Activated naive CD4-positive, alpha-beta T cell treated with anti-CD3 and anti-CD28 coated beads, Interleukin-2, amount 50 U/mL, for 24 hours (primary cell): ENCODE measurements around the gene ATE1.
A peak's percentile ranks its signal among the peaks of the same experiment; 100 is the strongest.
"Not testable (repeated sequence)": the region's sequence is repeated elsewhere in the genome, so short reads cannot be mapped to it uniquely, and the experiment has no call there.

Experiments
- H3K27ac Mint-ChIP-seq: one replicate; pipeline ENCODE4 v1.8.0; 2021; ENCODE audit warnings: mild to moderate bottlenecking, mixed read lengths
- H3K27me3 Mint-ChIP-seq: one replicate; pipeline ENCODE4 v1.8.0; 2021; ENCODE audit warnings: mixed read lengths
- H3K36me3 Mint-ChIP-seq: one replicate; pipeline ENCODE4 v1.8.0; 2021; ENCODE audit warnings: mixed read lengths
- H3K4me1 Mint-ChIP-seq: one replicate; pipeline ENCODE4 v1.8.0; 2021; ENCODE audit warnings: mixed read lengths
- H3K4me3 Mint-ChIP-seq: one replicate; pipeline ENCODE4 v1.8.0; 2021; ENCODE audit warnings: mild to moderate bottlenecking, mixed read lengths
- H3K9me3 Mint-ChIP-seq: one replicate; pipeline ENCODE4 v1.8.0; 2021; ENCODE audit warnings: mixed read lengths

Gene ATE1

DNA sequence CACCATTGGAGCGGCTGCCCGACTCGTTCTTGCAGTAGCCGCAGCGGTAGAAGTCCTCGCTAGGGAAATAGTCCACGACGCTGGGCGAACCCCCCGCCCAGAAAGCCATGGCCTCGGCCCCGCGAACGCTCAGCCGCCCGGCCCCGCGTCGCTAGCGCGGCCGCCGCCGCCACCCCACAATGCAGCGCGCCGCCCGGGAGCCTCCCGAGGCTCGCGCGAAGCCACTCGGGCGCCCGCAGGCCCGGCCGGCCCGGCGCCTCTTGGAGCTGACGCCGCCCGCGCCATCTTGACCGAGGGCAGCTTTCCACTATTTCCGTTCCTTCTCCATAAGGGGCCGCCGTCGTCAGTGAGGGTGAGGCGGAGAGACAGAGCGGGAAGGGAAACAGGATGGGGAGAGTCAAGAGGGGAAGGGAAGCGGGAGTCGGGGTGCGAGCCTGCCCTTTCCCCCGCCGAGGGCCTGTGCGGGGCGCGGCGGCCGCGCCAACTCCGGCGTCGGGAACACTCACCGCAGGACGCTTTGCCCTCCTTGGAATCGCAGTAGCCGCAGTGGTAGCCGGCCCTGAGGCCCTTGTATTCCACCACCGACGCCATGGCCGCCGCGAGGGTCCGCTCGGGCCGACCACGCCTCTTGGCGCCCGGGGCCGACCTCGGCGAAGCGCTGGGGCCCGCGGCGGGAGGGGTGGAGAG, at the start of gene ATE1:
Gene ATE1 (minus strand): TSS at position 191 of the 687 bp plus-strand sequence. CDS start 82 bp downstream, at position 109.
- H3K9me3 Mint-ChIP-seq = no peaks in the 10 kb centered on the region
- H3K27ac Mint-ChIP-seq = peak within 1 kb of the TSS; percentile 98
- H3K4me1 Mint-ChIP-seq = peaks cover 33% of the 10 kb centered on the region
- H3K4me3 Mint-ChIP-seq = peak within 1 kb of the TSS; percentile 90
- H3K36me3 Mint-ChIP-seq = no peaks in the 10 kb centered on the region
- H3K27me3 Mint-ChIP-seq = no peaks in the 10 kb centered on the region

DNA sequence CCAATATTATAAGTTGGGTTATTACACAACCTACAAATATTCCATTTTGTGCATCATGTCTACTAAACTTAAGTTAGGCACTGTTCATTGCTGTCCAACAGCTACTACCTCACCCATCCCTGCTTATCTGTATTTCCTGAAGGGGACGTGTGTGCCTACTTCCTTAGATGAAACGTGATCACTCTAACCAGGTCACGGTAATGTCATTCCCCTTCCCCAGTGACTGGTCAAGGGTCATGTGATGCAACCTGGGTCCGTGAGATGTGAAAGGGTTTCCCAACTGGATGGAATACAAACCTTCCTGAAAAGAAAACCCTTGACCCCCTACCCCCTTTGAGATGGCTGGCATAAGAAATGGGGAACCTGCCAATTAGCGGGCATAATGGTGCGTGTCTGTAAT, 48.8 kb upstream of the ATE1 start:
- no peaks in the 10 kb centered on the region for H3K27me3 Mint-ChIP-seq
- no peak overlapping the region for H3K27ac Mint-ChIP-seq
- H3K9me3 Mint-ChIP-seq = no peaks in the 10 kb centered on the region
- H3K36me3 Mint-ChIP-seq = peaks cover 6% of the 10 kb centered on the region
- H3K4me3 Mint-ChIP-seq = no peak overlapping the region
- H3K4me1 Mint-ChIP-seq = peaks cover 21% of the 10 kb centered on the region

DNA sequence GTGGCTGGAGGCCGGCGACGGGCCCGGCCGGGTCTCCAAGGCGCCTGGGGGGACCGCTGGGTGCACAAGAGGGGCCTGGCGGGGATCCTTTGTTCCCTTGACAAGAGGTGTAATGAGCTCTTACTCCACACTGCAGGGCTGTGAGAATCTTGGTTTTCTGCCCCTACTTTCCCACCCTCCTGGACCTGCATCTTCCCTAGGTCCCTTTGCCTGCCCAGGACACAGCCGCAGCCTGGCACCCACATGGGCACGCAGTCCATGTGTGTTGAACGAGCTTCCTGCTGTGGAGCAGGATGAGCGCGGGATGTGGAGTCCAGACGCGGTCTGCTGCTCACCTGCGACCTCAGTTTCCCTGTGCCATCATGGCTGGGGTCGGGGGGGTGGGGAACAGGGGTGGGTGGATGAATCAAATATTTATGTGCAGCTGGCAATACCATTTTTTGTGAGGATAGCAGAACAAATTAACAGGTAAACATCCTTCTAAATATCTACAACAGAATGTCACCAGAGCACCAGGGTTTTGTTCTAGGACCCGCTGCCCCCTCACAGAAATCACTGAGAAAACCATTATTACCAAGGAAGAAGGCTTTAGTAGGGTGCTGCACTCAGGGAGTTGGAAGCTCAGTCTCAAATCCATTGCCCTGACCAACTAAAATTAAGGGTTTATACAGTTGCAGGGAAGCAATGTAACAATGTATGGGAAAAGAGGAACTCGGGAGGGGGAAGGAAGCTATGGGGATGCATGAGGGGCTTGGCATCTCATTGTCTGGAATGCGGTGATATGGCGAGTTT, 47.7 kb upstream of the ATE1 start:
- peaks cover 8% of the 10 kb centered on the region for H3K36me3 Mint-ChIP-seq
- H3K4me1 Mint-ChIP-seq = peaks cover 25% of the 10 kb centered on the region
- no peaks in the 10 kb centered on the region for H3K9me3 Mint-ChIP-seq
- H3K4me3 Mint-ChIP-seq = peak overlapping the region; percentile 73
- peak overlapping the region; percentile 41 for H3K27ac Mint-ChIP-seq
- H3K27me3 Mint-ChIP-seq = no peaks in the 10 kb centered on the region

DNA sequence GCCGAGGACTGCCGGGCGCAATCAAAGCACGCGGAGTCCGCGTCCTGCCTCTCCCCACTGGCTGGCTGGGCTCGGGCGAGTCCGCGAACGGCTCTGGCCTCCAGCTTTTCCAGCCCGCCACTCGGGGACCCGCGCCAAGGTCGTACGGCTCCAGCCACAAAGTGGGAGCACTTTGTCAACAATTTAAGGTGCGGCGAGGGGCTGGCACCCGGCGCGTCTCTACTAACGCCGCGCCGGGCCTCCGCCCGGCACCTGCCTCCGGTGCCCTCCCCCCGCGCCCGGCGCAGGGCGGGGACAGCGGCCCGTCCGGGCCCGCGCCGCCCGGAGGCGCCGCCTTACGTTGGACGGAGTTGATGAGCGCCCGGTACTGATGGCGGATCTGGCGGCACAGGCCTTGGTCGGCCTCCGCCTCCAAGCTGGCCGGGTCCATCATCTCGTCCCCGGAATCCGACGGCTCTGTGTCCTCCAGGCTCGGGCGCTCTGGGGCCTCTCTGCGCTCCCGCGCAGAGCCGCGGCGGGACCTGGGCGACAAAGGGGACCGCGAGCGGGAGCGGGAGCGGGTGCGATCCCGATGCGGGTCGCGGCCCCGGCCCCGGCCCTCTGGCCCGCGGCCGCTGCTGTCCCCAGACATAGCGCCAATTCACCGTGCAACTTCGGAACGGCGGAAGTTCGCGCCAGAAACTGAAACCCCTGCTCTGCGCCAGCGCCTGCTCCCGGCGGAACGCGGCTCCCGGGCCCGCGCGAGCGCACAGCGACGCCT, 46.9 kb upstream of the ATE1 start, which contains the start of gene NSMCE4A:
Gene NSMCE4A (minus strand): TSS at position 683 of the 760 bp plus-strand sequence. CDS start 52 bp downstream, at position 631.
- no peaks in the 10 kb centered on the region for H3K27me3 Mint-ChIP-seq
- H3K27ac Mint-ChIP-seq = peak within 1 kb of the TSS; percentile 41
- H3K9me3 Mint-ChIP-seq = no peaks in the 10 kb centered on the region
- H3K4me3 Mint-ChIP-seq = peak within 1 kb of the TSS; percentile 90
- H3K4me1 Mint-ChIP-seq = peaks cover 25% of the 10 kb centered on the region
- H3K36me3 Mint-ChIP-seq = peaks cover 8% of the 10 kb centered on the region

DNA sequence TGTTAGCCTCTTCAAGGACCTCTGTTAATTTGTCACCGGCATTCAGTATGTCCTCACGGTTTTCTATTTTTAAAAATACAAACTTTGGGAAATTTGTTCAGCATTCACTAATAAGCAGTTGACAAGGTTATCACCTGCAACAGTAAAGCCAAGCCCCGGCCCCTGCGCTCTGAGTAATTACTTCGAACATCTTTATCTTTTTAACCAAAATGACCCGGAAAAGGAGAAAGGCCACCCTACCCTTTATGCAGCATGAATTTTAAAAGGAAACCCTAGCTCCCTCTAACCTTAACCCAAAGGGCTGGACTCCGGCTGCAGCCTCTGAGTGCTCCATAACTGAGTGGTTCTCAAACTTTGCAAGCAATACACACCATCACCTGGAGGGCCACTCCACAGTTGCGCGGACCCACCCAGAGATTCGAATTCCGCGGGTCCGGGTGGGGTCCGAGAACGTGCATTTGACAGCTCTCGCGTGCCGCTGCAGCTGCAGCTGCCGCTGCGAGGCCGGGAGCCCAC, 46.2 kb upstream of the ATE1 start:
- H3K36me3 Mint-ChIP-seq = peaks cover 8% of the 10 kb centered on the region
- peaks cover 25% of the 10 kb centered on the region for H3K4me1 Mint-ChIP-seq
- H3K27me3 Mint-ChIP-seq = no peaks in the 10 kb centered on the region
- H3K4me3 Mint-ChIP-seq = peak overlapping the region; percentile 90
- H3K27ac Mint-ChIP-seq = peak overlapping the region; percentile 23
- no peaks in the 10 kb centered on the region for H3K9me3 Mint-ChIP-seq

DNA sequence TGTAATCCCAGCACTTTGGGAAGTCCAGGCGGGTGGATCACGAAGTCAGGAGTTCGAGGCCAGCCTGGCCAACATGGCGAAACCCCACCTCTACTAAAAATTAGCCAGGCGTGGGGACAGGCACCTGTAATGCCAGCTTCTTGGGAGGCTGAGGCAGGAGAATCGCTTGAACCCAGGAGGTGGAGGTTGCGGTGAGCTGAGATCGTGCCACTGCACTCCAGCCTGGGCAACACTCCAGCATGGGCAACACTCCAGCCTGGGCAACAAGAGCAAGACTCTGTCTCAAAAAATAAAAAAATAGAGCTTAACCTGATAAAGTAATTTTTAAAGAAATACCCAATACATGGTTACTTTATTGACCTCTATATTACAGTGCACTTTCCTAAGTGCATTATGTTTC, 41.3 kb upstream of the ATE1 start:
- not testable (repeated sequence) for H3K27me3 Mint-ChIP-seq, H3K4me3 Mint-ChIP-seq, H3K9me3 Mint-ChIP-seq, H3K27ac Mint-ChIP-seq
- Mint-ChIP-seq H3K4me1 (peaks cover 21% of the 10 kb centered on the region), H3K36me3 (peaks cover 13% of the 10 kb centered on the region)

DNA sequence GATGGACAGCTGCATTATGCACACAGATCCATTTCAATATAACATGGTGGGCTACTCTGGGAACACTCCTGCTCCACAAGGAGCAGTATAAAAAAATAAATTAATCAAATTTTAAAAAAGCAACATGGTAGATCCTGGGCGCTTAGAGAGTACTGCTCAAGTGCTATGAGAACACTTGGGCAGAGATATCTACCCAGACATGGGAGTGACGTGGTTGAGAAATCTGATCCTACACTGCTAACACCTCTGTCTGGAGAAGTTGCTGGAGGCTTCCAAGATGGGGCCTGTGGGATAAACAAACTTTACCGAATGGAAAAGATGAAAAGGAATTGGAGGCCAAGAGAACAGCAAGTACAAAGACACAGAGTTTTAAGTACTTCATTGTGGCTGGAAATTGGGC, 38.2 kb upstream of the ATE1 start:
- Mint-ChIP-seq H3K9me3 (no peaks in the 10 kb centered on the region), H3K36me3 (peaks cover 8% of the 10 kb centered on the region), H3K4me1 (no peaks in the 10 kb centered on the region), H3K27ac (no peak overlapping the region), H3K4me3 (no peak overlapping the region), H3K27me3 (no peaks in the 10 kb centered on the region)

DNA sequence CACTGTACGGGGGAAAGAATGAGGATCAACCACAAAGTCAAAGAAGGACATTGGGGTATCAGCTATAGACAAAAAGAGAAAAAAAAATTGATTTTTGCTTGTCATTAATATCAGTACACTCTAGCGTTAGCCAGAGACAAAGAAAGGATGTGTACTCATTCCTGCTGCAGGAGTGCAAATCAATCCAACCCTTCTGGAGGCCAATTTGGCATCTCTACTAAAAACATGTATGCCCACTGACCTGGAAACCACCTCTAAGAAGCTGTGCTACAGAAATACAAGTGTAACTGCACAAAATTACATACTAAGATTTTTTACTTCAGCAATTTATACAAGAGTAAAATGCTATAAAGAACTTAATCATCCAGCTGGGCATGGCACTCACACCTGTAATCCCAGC, 33.6 kb upstream of the ATE1 start:
- Mint-ChIP-seq H3K36me3 (peaks cover 10% of the 10 kb centered on the region), H3K27ac (no peak overlapping the region)

DNA sequence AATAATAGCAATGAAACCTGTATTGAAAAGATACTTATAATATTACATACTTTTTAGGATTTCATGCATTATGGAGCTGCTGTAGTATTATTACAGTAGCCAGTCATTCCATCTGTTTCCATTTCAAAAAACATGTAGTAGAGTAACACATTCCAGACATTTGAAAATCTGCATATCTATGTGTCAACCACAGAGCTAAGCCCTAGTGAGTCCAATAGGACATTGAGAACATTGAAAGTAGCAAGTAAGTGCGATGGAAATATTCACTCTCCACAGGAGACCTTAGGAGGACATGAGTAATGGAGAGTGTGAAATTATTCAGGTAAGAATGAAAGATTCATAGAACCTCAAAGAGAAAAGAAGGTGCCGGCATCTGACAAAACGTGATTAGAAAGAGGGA, 31.8 kb upstream of the ATE1 start:
- Mint-ChIP-seq H3K36me3 (peaks cover 13% of the 10 kb centered on the region), H3K4me3 (no peak overlapping the region), H3K4me1 (no peaks in the 10 kb centered on the region), H3K27me3 (no peaks in the 10 kb centered on the region), H3K27ac (peak overlapping the region; percentile 69), H3K9me3 (no peaks in the 10 kb centered on the region)

More for the DNA sequence above, 33.6 kb upstream of the ATE1 start:
- Mint-ChIP-seq H3K9me3 (no peaks in the 10 kb centered on the region), H3K4me3 (no peak overlapping the region), H3K4me1 (no peaks in the 10 kb centered on the region), H3K27me3 (no peaks in the 10 kb centered on the region)

DNA sequence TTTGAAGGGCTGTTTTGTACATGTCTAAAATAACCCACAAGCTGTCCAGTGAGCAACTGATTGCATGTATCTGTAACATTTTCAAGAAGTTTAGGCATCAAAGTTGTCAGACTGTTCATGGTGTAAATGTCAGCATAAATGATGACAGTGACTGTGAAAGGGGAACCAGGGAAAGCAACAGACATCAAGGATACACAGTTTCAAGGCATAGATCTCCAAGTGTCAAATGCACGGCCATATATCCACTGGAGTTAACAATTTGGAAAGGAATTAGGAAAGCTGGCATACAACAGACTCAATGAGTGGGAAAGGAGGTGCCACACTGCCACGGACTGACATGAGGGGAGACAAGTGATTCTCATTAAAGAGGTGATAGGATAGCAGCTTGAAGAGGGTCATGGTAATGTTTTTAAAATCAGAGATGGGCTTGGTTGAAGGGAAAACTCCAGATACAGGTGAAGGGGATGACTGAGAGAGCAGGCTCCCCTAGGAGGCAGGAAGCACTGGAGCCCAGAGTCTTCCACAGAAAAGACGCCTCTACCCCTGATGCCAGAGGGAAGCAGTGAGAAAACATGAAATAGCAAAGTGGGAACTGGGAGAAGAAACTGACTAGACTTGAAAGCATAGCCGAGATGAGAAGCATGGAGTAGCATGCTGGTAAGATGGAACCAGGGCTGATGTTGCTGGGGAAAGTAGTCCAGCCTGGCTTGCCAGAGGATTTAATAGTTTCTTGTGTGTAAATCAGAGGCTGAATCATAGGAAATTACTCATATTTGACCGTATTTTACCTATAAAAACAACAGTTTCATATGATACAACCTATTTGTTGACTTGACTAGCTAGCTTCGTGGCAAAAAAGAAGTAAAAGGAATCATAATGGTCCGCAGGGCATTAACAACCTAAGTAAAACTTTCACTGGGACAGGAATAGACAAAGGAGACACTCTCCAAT, 28.6 kb upstream of the ATE1 start:
- Mint-ChIP-seq H3K27me3 (no peaks in the 10 kb centered on the region), H3K27ac (peak overlapping the region; percentile 76), H3K36me3 (peaks cover 17% of the 10 kb centered on the region), H3K4me1 (no peaks in the 10 kb centered on the region), H3K4me3 (no peak overlapping the region), H3K9me3 (no peaks in the 10 kb centered on the region)

DNA sequence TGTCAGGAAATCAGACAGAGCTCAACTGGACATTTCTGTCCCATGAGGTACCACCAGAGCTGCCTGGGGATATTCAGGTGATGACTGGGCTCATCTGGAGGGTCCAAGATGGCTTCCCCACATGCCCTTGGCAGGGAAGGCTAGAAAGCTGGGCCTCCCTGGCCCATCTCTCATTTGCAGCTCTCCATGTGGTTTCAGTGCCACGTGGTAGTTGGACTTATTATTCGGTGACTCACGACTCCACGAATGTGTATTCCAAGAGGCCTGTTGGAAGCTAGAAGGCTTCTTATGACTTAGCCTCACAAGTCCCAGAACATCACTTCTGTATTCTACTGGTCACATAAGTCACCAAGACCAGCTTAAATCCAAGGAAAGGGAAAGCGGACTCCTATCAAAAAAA, 24.4 kb upstream of the ATE1 start:
- Mint-ChIP-seq H3K4me3 (no peak overlapping the region), H3K27ac (no peak overlapping the region), H3K4me1 (no peaks in the 10 kb centered on the region), H3K9me3 (no peaks in the 10 kb centered on the region), H3K36me3 (peaks cover 17% of the 10 kb centered on the region), H3K27me3 (no peaks in the 10 kb centered on the region)

DNA sequence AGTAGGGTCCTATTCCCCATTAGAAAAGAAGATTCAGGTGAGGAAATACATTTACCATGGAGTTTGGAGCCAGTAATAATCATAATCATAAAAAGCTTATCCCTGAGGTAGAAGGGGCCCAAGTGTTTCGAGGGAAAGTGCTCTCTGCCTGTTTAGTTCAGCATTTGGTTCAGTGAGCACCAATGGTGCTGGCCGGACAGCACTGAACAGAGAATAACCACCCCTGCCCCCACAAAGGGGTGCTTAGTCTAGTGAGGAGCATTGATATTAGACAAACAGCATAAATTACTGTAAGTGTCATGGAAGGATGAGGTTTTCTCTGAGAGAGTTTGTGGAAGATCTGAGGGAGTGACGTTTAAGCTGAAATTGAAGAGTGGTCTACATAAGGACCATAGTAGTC, 21.6 kb upstream of the ATE1 start:
- Mint-ChIP-seq H3K4me1 (no peaks in the 10 kb centered on the region), H3K4me3 (no peak overlapping the region), H3K27me3 (no peaks in the 10 kb centered on the region), H3K36me3 (peaks cover 9% of the 10 kb centered on the region), H3K9me3 (no peaks in the 10 kb centered on the region), H3K27ac (no peak overlapping the region)

DNA sequence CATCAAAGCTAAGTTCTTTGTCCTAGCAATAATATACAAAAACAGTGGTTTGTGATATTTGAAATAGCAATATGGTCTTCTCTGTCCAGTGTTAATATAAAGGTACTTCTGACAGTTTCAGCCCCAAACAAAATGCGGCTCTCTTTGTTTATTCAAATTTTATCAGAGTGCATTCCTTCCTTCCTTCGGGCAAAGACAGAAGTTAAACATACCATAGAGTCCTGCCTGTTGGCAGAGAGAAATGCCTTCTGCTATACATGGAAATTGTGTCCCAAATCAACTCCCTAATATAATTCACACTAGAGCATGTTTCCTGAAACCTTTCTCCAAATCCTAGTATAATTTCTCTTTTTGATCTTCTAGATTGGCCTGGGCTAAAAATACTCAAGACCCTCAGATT, 21.2 kb upstream of the ATE1 start:
- Mint-ChIP-seq H3K9me3 (no peaks in the 10 kb centered on the region), H3K4me1 (no peaks in the 10 kb centered on the region), H3K4me3 (no peak overlapping the region), H3K27ac (no peak overlapping the region), H3K36me3 (peaks cover 9% of the 10 kb centered on the region), H3K27me3 (no peaks in the 10 kb centered on the region)

DNA sequence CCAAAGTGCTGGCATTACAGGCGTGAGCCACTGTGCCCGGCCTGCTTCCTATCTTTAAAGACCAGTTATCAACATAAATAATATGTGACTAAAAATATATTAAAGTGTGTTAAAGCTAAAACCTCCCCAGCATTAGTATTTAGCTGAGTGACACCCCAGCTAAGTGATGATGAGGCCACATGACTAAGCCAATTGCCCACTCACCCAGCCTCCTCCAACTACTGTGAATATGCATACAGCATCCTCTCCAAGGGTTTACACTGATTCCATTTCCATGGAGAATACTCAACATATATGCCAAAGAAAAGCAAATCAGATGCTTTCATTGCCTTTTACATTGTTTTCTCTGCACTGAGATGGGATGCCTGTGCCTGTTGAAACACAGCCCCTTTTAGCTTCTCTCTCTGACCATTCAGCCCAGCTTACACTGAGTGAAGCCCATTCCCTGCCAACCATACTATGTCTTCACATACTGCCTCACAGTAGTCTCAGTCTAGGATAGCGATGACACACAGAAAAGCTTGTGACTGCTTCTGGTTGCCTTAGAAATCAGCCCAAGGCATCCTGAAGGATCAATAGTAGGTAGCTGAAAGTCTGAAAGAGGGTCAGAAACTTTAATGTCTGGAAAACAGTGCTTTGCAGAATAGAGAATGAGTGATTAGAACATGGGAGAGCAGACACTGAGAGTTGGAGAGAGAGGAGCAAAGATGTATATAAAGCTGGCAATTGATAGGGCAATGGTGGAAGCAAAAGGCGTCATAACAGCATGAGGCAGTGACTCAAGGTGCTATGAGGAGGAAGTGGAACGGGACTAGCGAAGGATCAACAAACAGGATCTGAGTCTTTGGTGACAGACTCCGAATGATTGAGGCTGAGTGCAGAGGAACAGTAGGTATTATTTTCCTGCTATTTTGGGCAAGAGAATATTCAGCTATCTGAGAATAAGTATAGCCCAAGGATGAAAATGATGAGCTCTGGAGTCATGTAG, 19.8 kb upstream of the ATE1 start:
- H3K27me3 Mint-ChIP-seq = peaks cover 4% of the 10 kb centered on the region
- H3K4me3 Mint-ChIP-seq = no peak overlapping the region
- H3K27ac Mint-ChIP-seq = no peak overlapping the region
- H3K4me1 Mint-ChIP-seq = no peaks in the 10 kb centered on the region
- no peaks in the 10 kb centered on the region for H3K9me3 Mint-ChIP-seq
- peaks cover 3% of the 10 kb centered on the region for H3K36me3 Mint-ChIP-seq
